Measurements from ENCODE around the gene NOTCH2. TPM values are rescaled to one million over a fixed set of nuclear protein-coding genes. Genes with fewer than 3 reads are reported as not detected.
"Not testable (repeated sequence)": the region's sequence is repeated elsewhere in the genome, so short reads cannot be mapped to it uniquely, and the experiment has no call there.

Gene NOTCH2
- total RNA-seq, 2 donors from 2014 or later: 171 to 190 TPM

DNA sequence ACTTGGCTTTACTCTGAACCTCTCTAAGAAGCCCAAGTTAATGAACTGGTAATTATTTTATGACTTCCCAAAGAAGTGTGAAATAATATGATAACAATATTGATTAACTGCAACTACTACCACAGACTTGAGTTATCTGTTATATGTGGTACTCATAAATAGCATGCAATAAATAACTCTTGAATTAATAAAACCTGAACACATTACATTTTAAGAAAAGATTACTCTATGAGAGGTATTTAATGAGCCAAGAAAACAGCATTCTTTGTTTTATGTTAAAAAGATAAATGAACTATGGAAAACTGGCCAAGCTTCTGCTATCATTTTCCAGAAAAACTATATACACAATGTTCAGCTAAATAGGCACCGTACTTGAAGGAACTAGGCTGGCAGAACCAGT is 45.7 kb downstream of the NOTCH2 start:
- not testable (repeated sequence) for H3K4me1 ChIP-seq (ENCODE audit: control insufficient read depth in 1 of 2, low read depth in 2 of 2); H3K27ac ChIP-seq; H3K27me3 ChIP-seq (replicated peaks; ENCODE audit: insufficient read depth); H3K4me3 ChIP-seq; DNase-seq (ENCODE audit: low spot score); H3K36me3 ChIP-seq; ATAC-seq (ENCODE audit: insufficient number of reproducible peaks, low FRiP score, low read depth); H3K9me3 ChIP-seq

DNA sequence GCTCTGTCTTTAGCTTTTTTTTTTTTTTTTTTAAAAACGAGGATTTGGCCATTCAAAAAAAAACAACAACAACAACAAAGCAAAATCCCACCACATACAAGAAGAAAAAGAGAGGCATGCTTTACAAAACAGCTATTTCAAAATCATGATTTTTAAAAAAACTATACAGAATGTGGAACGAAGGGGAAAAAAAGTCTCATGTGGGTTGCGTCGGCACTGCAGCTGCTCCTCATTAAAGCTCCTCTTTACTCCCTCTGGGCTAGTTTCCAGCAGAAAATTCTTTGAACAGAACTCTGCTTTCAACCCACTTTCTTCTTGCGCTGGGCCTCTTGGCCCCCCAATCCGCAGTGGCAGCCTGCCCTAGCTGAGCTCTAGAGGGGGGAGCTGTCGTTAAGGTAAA is 54.5 kb downstream of the NOTCH2 start:
- ATAC-seq (ENCODE audit: insufficient number of reproducible peaks, low FRiP score, low read depth); DNase-seq (ENCODE audit: low spot score); H3K9me3 ChIP-seq; H3K4me3 ChIP-seq; H3K36me3 ChIP-seq; H3K4me1 ChIP-seq (ENCODE audit: control insufficient read depth in 1 of 2, low read depth in 2 of 2); H3K27ac ChIP-seq; H3K27me3 ChIP-seq (replicated peaks; ENCODE audit: insufficient read depth): not testable (repeated sequence)

DNA sequence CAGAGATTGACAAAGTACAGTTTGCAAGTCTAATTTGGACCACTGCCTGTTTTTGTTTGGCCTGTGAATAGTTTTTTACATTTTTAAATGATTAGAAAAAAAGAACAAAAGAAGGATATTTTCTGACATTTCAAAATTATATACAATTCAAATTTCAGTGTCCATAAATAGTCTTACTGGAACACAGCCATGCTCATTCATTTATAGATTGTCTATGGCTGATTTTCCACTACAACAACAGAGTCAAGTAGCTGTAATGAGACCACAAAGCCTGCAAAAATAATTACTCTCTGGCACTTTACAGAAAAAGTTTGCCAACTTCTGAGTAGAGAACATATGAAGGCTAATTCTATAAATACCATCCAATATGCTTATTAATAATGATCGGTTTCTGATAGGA is 61.1 kb downstream of the NOTCH2 start:
- not testable (repeated sequence) for H3K9me3 ChIP-seq; DNase-seq (ENCODE audit: low spot score); ATAC-seq (ENCODE audit: insufficient number of reproducible peaks, low FRiP score, low read depth); H3K27ac ChIP-seq; H3K4me3 ChIP-seq; H3K36me3 ChIP-seq; H3K27me3 ChIP-seq (replicated peaks; ENCODE audit: insufficient read depth); H3K4me1 ChIP-seq (ENCODE audit: control insufficient read depth in 1 of 2, low read depth in 2 of 2)

DNA sequence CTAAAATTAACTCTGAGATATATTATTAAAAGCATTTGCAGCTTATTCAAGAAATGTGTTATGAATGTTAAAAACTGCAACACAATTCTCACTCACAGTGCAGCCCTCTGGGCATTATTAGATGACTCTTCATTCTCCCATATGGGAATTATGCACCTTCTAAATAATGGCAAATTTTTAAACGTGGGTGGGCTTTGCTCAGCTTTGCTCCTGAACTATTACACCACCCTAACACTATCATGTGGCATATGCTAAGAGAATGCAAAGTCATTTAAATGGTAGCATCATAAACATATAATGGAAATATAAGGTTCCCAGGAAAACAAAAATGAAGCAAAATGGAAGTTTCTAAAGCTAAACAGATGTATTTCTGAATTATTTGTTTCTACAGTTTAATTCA is 61.6 kb downstream of the NOTCH2 start:
- H3K27ac ChIP-seq; DNase-seq (ENCODE audit: low spot score); H3K4me3 ChIP-seq: not testable (repeated sequence)

DNA sequence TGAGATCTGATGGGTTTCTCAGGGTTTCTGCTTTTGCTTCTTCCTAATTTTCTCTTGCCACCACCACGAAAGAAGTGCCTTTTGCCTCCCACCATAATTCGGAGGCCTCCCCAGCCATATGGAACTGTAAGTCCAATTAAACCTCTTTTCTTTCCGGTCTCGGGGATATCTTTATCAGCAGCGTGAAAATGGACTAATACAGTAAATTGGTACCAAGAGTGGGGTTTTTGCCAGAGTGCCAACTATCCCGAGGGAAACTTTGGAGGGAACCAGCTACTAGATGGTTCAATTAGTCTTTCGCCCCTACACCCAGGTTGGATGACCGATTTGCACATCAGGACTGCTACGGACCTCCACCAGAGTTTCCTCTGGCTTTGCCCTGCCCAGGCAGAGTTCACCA is 68.4 kb downstream of the NOTCH2 start:
- H3K27ac ChIP-seq; H3K9me3 ChIP-seq; H3K4me1 ChIP-seq (ENCODE audit: control insufficient read depth in 1 of 2, low read depth in 2 of 2); H3K27me3 ChIP-seq (replicated peaks; ENCODE audit: insufficient read depth); H3K4me3 ChIP-seq; DNase-seq (ENCODE audit: low spot score); H3K36me3 ChIP-seq; ATAC-seq (ENCODE audit: insufficient number of reproducible peaks, low FRiP score, low read depth): not testable (repeated sequence)

More for the DNA sequence above, 61.6 kb downstream of the NOTCH2 start:
- H3K9me3 ChIP-seq; H3K4me1 ChIP-seq (ENCODE audit: control insufficient read depth in 1 of 2, low read depth in 2 of 2); ATAC-seq (ENCODE audit: insufficient number of reproducible peaks, low FRiP score, low read depth); H3K27me3 ChIP-seq (replicated peaks; ENCODE audit: insufficient read depth); H3K36me3 ChIP-seq: not testable (repeated sequence)

DNA sequence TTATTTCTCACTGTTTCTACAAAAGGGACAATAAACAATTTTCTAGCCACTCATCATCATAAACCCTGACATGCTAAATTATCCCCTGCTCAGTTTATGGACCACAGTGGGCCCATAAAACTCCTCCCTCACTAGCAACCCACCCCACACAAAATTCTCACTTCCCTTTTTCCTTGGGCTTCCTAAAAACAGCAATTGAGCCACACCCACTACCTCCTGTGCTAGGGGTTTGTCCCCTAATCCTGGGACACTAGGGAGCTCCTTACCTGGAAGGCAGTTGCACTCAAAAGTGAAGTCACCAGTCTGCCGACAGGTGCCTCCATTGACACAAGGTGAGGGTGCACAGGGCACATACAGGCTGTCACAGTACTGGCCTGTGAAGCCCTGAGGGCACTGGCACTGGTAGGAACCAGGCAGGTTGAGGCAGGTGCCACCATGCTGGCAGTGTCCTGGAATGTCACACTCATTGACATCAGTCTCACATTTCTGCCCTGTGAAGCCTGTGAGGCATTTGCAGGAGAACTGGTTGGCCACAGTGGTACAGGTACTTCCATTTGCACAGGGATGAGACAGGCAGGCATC is 72.6 kb downstream of the NOTCH2 start:
- H3K4me1 ChIP-seq (ENCODE audit: control insufficient read depth in 1 of 2, low read depth in 2 of 2); DNase-seq (ENCODE audit: low spot score); H3K36me3 ChIP-seq; H3K4me3 ChIP-seq; ATAC-seq (ENCODE audit: insufficient number of reproducible peaks, low FRiP score, low read depth); H3K9me3 ChIP-seq; H3K27me3 ChIP-seq (replicated peaks; ENCODE audit: insufficient read depth); H3K27ac ChIP-seq: not testable (repeated sequence)

DNA sequence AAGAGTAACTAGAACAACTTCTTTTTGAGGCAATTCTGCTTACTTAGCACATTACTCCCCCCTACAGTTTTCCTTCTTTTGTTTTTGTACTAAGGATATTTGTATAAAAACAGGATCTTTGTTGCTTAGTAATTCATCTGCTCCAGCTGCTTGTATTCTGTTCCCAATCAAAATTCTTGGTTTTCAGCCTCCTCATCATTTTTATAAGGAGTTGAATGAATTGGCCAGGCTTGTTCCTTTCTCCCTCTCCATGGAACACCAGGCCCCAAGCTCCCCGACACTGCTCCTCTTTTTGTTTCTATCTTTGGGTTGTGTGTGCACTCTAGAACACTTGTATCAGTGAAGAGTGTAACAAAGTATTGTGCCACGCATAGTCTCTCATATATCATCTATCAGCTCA is 73.5 kb downstream of the NOTCH2 start:
- ATAC-seq (ENCODE audit: insufficient number of reproducible peaks, low FRiP score, low read depth); H3K27me3 ChIP-seq (replicated peaks; ENCODE audit: insufficient read depth); H3K36me3 ChIP-seq; DNase-seq (ENCODE audit: low spot score); H3K4me3 ChIP-seq; H3K4me1 ChIP-seq (ENCODE audit: control insufficient read depth in 1 of 2, low read depth in 2 of 2); H3K9me3 ChIP-seq; H3K27ac ChIP-seq: not testable (repeated sequence)

DNA sequence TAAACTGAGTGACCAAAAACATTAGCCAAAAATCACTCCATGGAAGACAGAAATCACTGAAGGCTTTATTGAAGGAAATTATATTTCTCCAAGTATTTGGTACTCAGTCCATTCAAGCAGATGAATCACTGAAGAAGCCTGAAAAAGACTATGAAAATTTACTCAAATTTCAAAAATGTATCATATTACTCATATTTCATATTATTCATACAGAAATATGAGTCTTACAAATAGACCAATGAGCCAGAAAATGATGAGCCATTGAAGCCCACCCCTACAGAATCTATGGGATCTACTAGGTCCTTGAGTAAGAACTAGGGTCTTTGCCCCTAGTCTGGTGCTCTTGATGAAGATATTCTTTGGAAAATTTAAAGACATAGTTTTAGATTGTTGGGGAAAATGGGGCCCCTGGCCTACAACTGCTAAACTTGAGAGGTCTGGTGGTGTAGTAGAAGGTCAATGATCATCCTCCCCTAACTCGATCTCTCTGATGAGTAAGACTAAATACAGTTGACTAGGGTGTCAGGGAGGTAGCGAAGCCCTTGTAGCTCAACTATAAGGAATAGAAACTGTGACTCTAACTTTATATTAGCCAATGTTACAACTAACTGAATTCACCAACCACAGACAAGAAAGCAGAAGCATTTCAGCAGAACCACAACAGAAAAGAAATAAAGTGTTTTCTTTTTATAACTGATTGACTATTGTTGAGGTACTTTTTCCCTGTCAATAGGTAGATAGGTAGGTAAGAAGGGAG is 81.0 kb downstream of the NOTCH2 start:
- H3K36me3 ChIP-seq: peaks cover 3% of the 10 kb centered on the region
- H3K4me1 ChIP-seq (ENCODE audit: control insufficient read depth in 1 of 2, low read depth in 2 of 2): peaks cover 20 to 55% of the 10 kb centered on the region in 2 donors
- ATAC-seq (ENCODE audit: insufficient number of reproducible peaks, low FRiP score, low read depth): no peak
- TF ChIP-seq, protein P1, sequence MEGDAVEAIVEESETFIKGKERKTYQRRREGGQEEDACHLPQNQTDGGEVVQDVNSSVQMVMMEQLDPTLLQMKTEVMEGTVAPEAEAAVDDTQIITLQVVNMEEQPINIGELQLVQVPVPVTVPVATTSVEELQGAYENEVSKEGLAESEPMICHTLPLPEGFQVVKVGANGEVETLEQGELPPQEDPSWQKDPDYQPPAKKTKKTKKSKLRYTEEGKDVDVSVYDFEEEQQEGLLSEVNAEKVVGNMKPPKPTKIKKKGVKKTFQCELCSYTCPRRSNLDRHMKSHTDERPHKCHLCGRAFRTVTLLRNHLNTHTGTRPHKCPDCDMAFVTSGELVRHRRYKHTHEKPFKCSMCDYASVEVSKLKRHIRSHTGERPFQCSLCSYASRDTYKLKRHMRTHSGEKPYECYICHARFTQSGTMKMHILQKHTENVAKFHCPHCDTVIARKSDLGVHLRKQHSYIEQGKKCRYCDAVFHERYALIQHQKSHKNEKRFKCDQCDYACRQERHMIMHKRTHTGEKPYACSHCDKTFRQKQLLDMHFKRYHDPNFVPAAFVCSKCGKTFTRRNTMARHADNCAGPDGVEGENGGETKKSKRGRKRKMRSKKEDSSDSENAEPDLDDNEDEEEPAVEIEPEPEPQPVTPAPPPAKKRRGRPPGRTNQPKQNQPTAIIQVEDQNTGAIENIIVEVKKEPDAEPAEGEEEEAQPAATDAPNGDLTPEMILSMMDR (IDR thresholded peaks at IDR 0.05): no peak
- peak overlapping the region; percentile 57 to 59 for H3K27ac ChIP-seq
- H3K4me3 ChIP-seq: no peak overlapping the region
- no peak for DNase-seq (ENCODE audit: low spot score)
- no peaks in the 10 kb centered on the region for H3K27me3 ChIP-seq (replicated peaks; ENCODE audit: insufficient read depth)
- H3K9me3 ChIP-seq: no peaks in the 10 kb centered on the region

All from thoracic aorta (tissue), 2 donors.